Cardiac fibroblast (primary cell): ENCODE data around the gene EPB41L1.

Source experiments
- DNase-seq, 2 donors: peaks; one replicate each; pipeline versions ENCODE4 v3.0.0 to v3.0.0-alpha.2; 2010; ENCODE audit warnings: low read depth in 2 of 2
- H3K4me3 ChIP-seq, 2 donors: replicated peaks in 1 of 2; 1 replicate in 1 of 2; 2 replicates in 1 of 2; pipeline ENCODE4 v1.5.1; 2011; ENCODE audit warnings: low read depth in 2 of 2, low read length in 2 of 2, mild to moderate bottlenecking in 2 of 2, moderate library complexity in 1 of 2
- CTCF ChIP-seq: IDR thresholded peaks from one replicate; pipeline ENCODE4 v1.5.1; 2011; ENCODE audit warnings: low read depth, mild to moderate bottlenecking, low read length, inconsistent platforms

Gene EPB41L1

GRCh38 chr20:36246401-36246800 lies 91.9 kb downstream of the EPB41L1 start:
- TF ChIP-seq CTCF = no peak
- no peak overlapping the region for H3K4me3 ChIP-seq
- no peak for DNase-seq

- no peak for DNase-seq
- H3K4me3 ChIP-seq = no peak overlapping the region
- TF ChIP-seq CTCF = no peak
Measured at GRCh38 chr20:36248836-36249235, 94.3 kb downstream of the EPB41L1 start.

- DNase-seq = no peak
- no peak overlapping the region for H3K4me3 ChIP-seq
- TF ChIP-seq CTCF = no peak
Measured at GRCh38 chr20:36249450-36249849, 94.9 kb downstream of the EPB41L1 start.

GRCh38 chr20:36251426-36251825 lies 96.9 kb downstream of the EPB41L1 start:
- DNase-seq = no peak
- TF ChIP-seq CTCF = no peak
- no peak overlapping the region for H3K4me3 ChIP-seq

- no peak for TF ChIP-seq CTCF
- H3K4me3 ChIP-seq = no peak overlapping the region
- DNase-seq = no peak
Measured at GRCh38 chr20:36252511-36252910, 98.0 kb downstream of the EPB41L1 start.

- no peak for TF ChIP-seq CTCF
- H3K4me3 ChIP-seq = no peak overlapping the region
- no peak for DNase-seq
Measured at GRCh38 chr20:36253036-36253435, 98.5 kb downstream of the EPB41L1 start.

- no peak overlapping the region for H3K4me3 ChIP-seq
- TF ChIP-seq CTCF = no peak
- DNase-seq = no peak
Measured at GRCh38 chr20:36254076-36254475, 99.5 kb downstream of the EPB41L1 start.
